Activated T-cell treated with anti-CD3 and anti-CD28 coated beads, Interleukin-2, amount 50 U/mL, for 72 hours (primary cell): ENCODE results near the gene FASLG. TPM values are rescaled to one million over a fixed set of nuclear protein-coding genes. Genes with fewer than 3 reads are reported as not detected.

Source experiments
- ATAC-seq, 2 donors: fragments of 150-1000 bp; cut with Tn5 transposase; replicated peaks in 1 of 2; 2 replicates each; pipeline ENCODE4 v1.10.0; 2021; ENCODE audit warnings: moderate library complexity in 2 of 2, mild to moderate bottlenecking in 1 of 2
- DNase-seq, 2 donors: peaks; one replicate each; pipeline ENCODE4 v3.0.0; 2021 to 2022; ENCODE audit warnings: mixed read lengths in 1 of 2
- H3K27ac Mint-ChIP-seq: one replicate; pipeline ENCODE4 v1.8.0; 2022; ENCODE audit warnings: mild to moderate bottlenecking, moderate library complexity, mixed read lengths
- H3K27me3 Mint-ChIP-seq: one replicate; pipeline ENCODE4 v1.8.0; 2022; ENCODE audit warnings: low read depth, mixed read lengths
- H3K36me3 Mint-ChIP-seq, 2 donors: one replicate each; pipeline ENCODE4 v1.8.0; 2022; ENCODE audit warnings: mixed read lengths in 2 of 2, mild to moderate bottlenecking in 1 of 2; ENCODE audit not compliant: insufficient read depth in 2 of 2
- H3K4me1 Mint-ChIP-seq: one replicate; pipeline ENCODE4 v1.8.0; 2022; ENCODE audit warnings: low read depth, mixed read lengths
- H3K4me3 Mint-ChIP-seq, 2 donors: one replicate each; pipeline ENCODE4 v1.8.0; 2022; ENCODE audit warnings: mild to moderate bottlenecking in 2 of 2, mixed read lengths in 2 of 2, moderate library complexity in 2 of 2
- H3K9me3 Mint-ChIP-seq, 2 donors: one replicate each; pipeline ENCODE4 v1.8.0; 2022; ENCODE audit warnings: mixed read lengths in 2 of 2
- total RNA-seq, 2 donors: library from RNA; stranded (reverse); gene quantifications; one replicate each; pipeline ENCODE4 v1.2.3, GENCODE V29; 2022

The FASLG gene
- total RNA-seq, 2 donors from 2014 or later: 3.9 to 9.0 TPM

- H3K9me3 Mint-ChIP-seq: no peaks in the 10 kb centered on the region
- peak overlapping the region; percentile 11 for H3K27ac Mint-ChIP-seq
- DNase-seq (no peak), ATAC-seq (peak in 1 of 2 donors; percentile 2)
- peaks cover 52% of the 10 kb centered on the region for H3K4me1 Mint-ChIP-seq
- peak overlapping the region; percentile 42 to 76 for H3K4me3 Mint-ChIP-seq
- H3K27me3 Mint-ChIP-seq: no peaks in the 10 kb centered on the region
- H3K36me3 Mint-ChIP-seq: no peaks in the 10 kb centered on the region
Measured at GRCh38 chr1:172699695-172700227, 40.9 kb downstream of the FASLG start.

GRCh38 chr1:172700556-172700955, 41.7 kb downstream of the FASLG start:
- H3K4me1 Mint-ChIP-seq: peaks cover 47% of the 10 kb centered on the region

GRCh38 chr1:172704001-172704400, 45.1 kb downstream of the FASLG start:
- peak overlapping the region; percentile 5 to 25 for H3K4me3 Mint-ChIP-seq
- peak; percentile 22 to 36 for DNase-seq
- peak overlapping the region; percentile 10 for H3K27ac Mint-ChIP-seq

More at GRCh38 chr1:172700556-172700955, 41.7 kb downstream of the FASLG start:
- Mint-ChIP-seq H3K4me3 (no peak overlapping the region), H3K27ac (no peak overlapping the region), H3K27me3 (no peaks in the 10 kb centered on the region), H3K36me3 (no peaks in the 10 kb centered on the region), H3K9me3 (no peaks in the 10 kb centered on the region)
- ATAC-seq (no peak), DNase-seq (no peak)

GRCh38 chr1:172704420-172705210, 45.7 kb downstream of the FASLG start:
- DNase-seq: no peak
- Mint-ChIP-seq H3K36me3 (peaks cover 0 to 2% of the 10 kb centered on the region in 2 donors), H3K27ac (peak overlapping the region; percentile 30), H3K27me3 (peaks cover 7% of the 10 kb centered on the region), H3K4me3 (peak overlapping the region; percentile 38 to 42), H3K9me3 (no peaks in the 10 kb centered on the region), H3K4me1 (peaks cover 23% of the 10 kb centered on the region)
- ATAC-seq: no peak

More at GRCh38 chr1:172704001-172704400, 45.1 kb downstream of the FASLG start:
- Mint-ChIP-seq H3K36me3 (peaks cover 0 to 2% of the 10 kb centered on the region in 2 donors), H3K9me3 (no peaks in the 10 kb centered on the region), H3K27me3 (peaks cover 7% of the 10 kb centered on the region), H3K4me1 (peaks cover 29% of the 10 kb centered on the region)
- ATAC-seq: no peak

GRCh38 chr1:172708452-172708851, 49.5 kb downstream of the FASLG start:
- DNase-seq (peak; percentile 42 to 43), ATAC-seq (peak; percentile 89 to 90)
- Mint-ChIP-seq H3K27me3 (peaks cover 10% of the 10 kb centered on the region), H3K4me3 (peak overlapping the region; percentile 64 to 84), H3K4me1 (peaks cover 18% of the 10 kb centered on the region), H3K9me3 (no peaks in the 10 kb centered on the region), H3K27ac (peak overlapping the region; percentile 69), H3K36me3 (peaks cover 0 to 2% of the 10 kb centered on the region in 2 donors)

- Mint-ChIP-seq H3K4me3 (no peak overlapping the region), H3K27me3 (peaks cover 9% of the 10 kb centered on the region), H3K9me3 (no peaks in the 10 kb centered on the region), H3K4me1 (peaks cover 32% of the 10 kb centered on the region), H3K36me3 (no peaks in the 10 kb centered on the region), H3K27ac (no peak overlapping the region)
- ATAC-seq (no peak), DNase-seq (no peak)
Measured at GRCh38 chr1:172711558-172711957, 52.7 kb downstream of the FASLG start.

- H3K4me3 Mint-ChIP-seq: no peak overlapping the region
- no peak overlapping the region for H3K27ac Mint-ChIP-seq
- H3K4me1 Mint-ChIP-seq: peaks cover 39% of the 10 kb centered on the region
- no peaks in the 10 kb centered on the region for H3K9me3 Mint-ChIP-seq
- DNase-seq (no peak), ATAC-seq (no peak)
- H3K27me3 Mint-ChIP-seq: peaks cover 7% of the 10 kb centered on the region
- H3K36me3 Mint-ChIP-seq: no peaks in the 10 kb centered on the region
Measured at GRCh38 chr1:172713466-172713865, 54.6 kb downstream of the FASLG start.

Other genes with a start within 250 kb of the FASLG start
- gene C1orf105, start 238.4 kb upstream of the FASLG start, total RNA-seq: not detected
- 10 to 100 TPM; 31.4 to 32.7 TPM for gene PIGC, start 215.0 kb upstream of the FASLG start, total RNA-seq
- gene SUCO, start 126.0 kb upstream of the FASLG start, total RNA-seq: 10 to 100 TPM; 27.6 to 31.3 TPM